Ascending aorta (tissue), 2 donors: ENCODE data around the gene STIMATE. TPM values are rescaled to one million over a fixed set of nuclear protein-coding genes. Genes with fewer than 3 reads are reported as not detected.

Experiments used
- DNase-seq, 2 donors: peaks; one replicate each; pipeline ENCODE4 v3.0.0-alpha.2; 2019; ENCODE audit warnings: low spot score in 2 of 2
- H3K27ac ChIP-seq, 2 donors: fragments of 200-600 bp; sonication (generic); one replicate each; pipeline ENCODE4 v1.5.1; 2016 to 2017; ENCODE audit warnings: mild to moderate bottlenecking in 1 of 2
- H3K27me3 ChIP-seq: fragments of 200-600 bp; sonication (generic); one replicate; pipeline ENCODE4 v1.5.1; 2017
- H3K36me3 ChIP-seq, 2 donors: fragments of 200-600 bp; sonication (generic); one replicate each; pipeline ENCODE4 v1.5.1; 2016
- H3K4me1 ChIP-seq, 2 donors: fragments of 200-600 bp; sonication (generic); one replicate each; pipeline ENCODE4 v1.5.1; 2016 to 2017; ENCODE audit warnings: mild to moderate bottlenecking in 1 of 2
- H3K4me3 ChIP-seq, 2 donors: fragments of 200-600 bp; sonication (generic); one replicate each; pipeline ENCODE4 v1.5.1; 2016 to 2017; ENCODE audit warnings: mild to moderate bottlenecking in 1 of 2
- H3K9me3 ChIP-seq, 2 donors: fragments of 200-600 bp; sonication (generic); one replicate each; pipeline ENCODE4 v1.5.1; 2016
- intact Hi-C: fragments of 100-400 bp; cut with DNase I; formaldehyde crosslinking; loops from one replicate; pipeline ENCODE4 v1.15.1; 2023
- total RNA-seq: library from RNA; depleted of rRNA; stranded (reverse); fragments of >200 nt; gene quantifications from one replicate; pipeline ENCODE4 v1.1.0, GENCODE V29; 2016
- TF ChIP-seq, protein P1 (sequence below), 3 experiments: fragments of 200-600 bp in 2 of 3; fragments of 450-650 bp in 1 of 3; sonication (generic) in 2 of 3; IDR thresholded peaks; one replicate each; pipeline ENCODE4 v1.5.1; 2016 to 2019; ENCODE audit warnings: antibody characterized with exemption in 3 of 3, mild to moderate bottlenecking in 1 of 3, moderate library complexity in 1 of 3

The STIMATE gene
- total RNA-seq, 1 donor from 2014 or later = 18.9 TPM

GRCh38 chr3:52857864-52858263 is 39.5 kb downstream of the STIMATE start:
- intact Hi-C loops = no loop called here
- Histone ChIP-seq H3K9me3 (no peaks in the 10 kb centered on the region), H3K4me1 (no peaks in the 10 kb centered on the region), H3K4me3 (no peak overlapping the region), H3K36me3 (peaks cover 6 to 12% of the 10 kb centered on the region in 2 donors), H3K27ac (no peak overlapping the region), H3K27me3 (no peaks in the 10 kb centered on the region)
- TF ChIP-seq, protein P1, sequence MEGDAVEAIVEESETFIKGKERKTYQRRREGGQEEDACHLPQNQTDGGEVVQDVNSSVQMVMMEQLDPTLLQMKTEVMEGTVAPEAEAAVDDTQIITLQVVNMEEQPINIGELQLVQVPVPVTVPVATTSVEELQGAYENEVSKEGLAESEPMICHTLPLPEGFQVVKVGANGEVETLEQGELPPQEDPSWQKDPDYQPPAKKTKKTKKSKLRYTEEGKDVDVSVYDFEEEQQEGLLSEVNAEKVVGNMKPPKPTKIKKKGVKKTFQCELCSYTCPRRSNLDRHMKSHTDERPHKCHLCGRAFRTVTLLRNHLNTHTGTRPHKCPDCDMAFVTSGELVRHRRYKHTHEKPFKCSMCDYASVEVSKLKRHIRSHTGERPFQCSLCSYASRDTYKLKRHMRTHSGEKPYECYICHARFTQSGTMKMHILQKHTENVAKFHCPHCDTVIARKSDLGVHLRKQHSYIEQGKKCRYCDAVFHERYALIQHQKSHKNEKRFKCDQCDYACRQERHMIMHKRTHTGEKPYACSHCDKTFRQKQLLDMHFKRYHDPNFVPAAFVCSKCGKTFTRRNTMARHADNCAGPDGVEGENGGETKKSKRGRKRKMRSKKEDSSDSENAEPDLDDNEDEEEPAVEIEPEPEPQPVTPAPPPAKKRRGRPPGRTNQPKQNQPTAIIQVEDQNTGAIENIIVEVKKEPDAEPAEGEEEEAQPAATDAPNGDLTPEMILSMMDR (IDR thresholded peaks at IDR 0.05) = no peak
- no peak for DNase-seq

DNA sequence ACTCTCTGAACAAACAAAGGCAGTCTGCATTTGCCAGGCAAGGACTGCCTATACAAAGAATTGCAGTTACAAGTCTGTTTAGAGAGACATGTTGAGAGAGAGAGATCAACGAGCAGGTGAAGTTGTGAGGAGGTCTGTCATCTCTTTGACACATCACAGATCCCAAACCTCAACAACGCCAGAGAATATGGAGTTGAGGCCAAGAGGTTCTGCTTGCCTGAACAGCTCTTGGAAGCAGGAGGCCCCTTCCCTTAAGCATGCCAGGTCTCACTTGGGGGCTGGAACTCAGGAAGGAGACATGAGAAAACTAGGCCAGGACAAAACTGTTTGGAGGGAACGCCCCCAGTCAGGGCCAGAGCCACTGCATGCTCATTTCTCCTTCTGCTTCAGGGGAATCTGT is 40.2 kb downstream of the STIMATE start:
- no peaks in the 10 kb centered on the region for H3K4me1 ChIP-seq
- H3K9me3 ChIP-seq = no peaks in the 10 kb centered on the region
- TF ChIP-seq, protein P1 (IDR thresholded peaks at IDR 0.05) = no peak
- no peaks in the 10 kb centered on the region for H3K27me3 ChIP-seq
- H3K27ac ChIP-seq = no peak overlapping the region
- intact Hi-C loops = no loop called here
- no peak for DNase-seq
- H3K4me3 ChIP-seq = no peak overlapping the region
- H3K36me3 ChIP-seq = peaks cover 8 to 19% of the 10 kb centered on the region in 2 donors

- Histone ChIP-seq H3K27ac (no peak overlapping the region), H3K9me3 (no peaks in the 10 kb centered on the region), H3K4me1 (no peaks in the 10 kb centered on the region), H3K36me3 (peaks cover 12 to 23% of the 10 kb centered on the region in 2 donors), H3K4me3 (no peak overlapping the region), H3K27me3 (no peaks in the 10 kb centered on the region)
- intact Hi-C loops = no loop called here
- TF ChIP-seq, protein P1 (IDR thresholded peaks at IDR 0.05) = no peak
- no peak for DNase-seq
Measured at GRCh38 chr3:52856666-52857065, 40.7 kb downstream of the STIMATE start.

GRCh38 chr3:52854013-52854412 is 43.3 kb downstream of the STIMATE start:
- TF ChIP-seq, protein P1 (IDR thresholded peaks at IDR 0.05) = no peak
- intact Hi-C loops = no loop called here
- no peaks in the 10 kb centered on the region for H3K27me3 ChIP-seq

DNA sequence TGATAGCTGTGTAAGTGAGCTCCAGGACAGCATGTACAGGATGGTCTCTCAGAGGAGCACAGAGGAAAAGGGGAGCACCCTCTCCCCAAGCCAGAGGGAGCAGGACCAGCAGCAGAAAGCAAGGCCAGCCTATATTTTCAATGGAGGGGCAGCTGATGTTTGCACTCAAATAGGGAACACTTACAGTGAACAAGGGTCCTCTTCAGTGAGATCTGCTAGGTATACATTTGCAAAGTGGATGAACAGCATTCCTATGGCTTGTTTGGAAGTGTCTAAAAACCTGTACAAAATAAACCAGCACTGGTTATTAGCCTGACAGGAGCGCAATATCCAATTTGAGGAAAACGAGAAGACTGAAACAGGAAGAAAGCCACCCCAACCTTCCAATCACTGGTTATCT is 44.9 kb downstream of the STIMATE start:
- Histone ChIP-seq H3K9me3 (no peaks in the 10 kb centered on the region), H3K4me1 (no peaks in the 10 kb centered on the region), H3K27ac (no peak overlapping the region), H3K36me3 (peaks cover 40 to 57% of the 10 kb centered on the region in 2 donors), H3K27me3 (no peaks in the 10 kb centered on the region), H3K4me3 (no peak overlapping the region)
- TF ChIP-seq, protein P1 (IDR thresholded peaks at IDR 0.05) = no peak
- no peak for DNase-seq
- intact Hi-C loops = no loop called here

More at GRCh38 chr3:52854013-52854412, 43.3 kb downstream of the STIMATE start:
- Histone ChIP-seq H3K9me3 (no peaks in the 10 kb centered on the region), H3K4me1 (no peaks in the 10 kb centered on the region), H3K4me3 (no peak overlapping the region), H3K27ac (no peak overlapping the region), H3K36me3 (peaks cover 32 to 42% of the 10 kb centered on the region in 2 donors)
- DNase-seq = no peak

DNA sequence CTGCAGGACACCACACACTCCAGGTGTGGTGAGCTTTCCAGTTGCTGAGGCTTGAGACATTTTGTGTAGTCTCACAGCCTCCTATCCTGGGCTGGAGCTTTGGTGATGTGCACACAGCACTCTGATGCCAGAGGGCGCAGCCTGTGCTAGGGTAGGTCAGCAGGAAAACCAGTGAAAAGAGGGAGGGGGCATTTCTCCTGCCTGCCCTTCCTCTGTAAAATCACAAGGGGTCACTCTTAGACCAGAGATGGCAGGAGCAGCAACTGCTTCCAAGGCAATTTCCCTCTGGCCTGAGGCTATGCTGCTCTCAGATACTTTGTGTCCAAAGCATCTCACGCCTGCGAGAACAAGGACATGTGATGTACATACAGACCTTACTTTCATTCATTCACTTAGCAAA is 46.0 kb downstream of the STIMATE start:
- TF ChIP-seq, protein P1 (IDR thresholded peaks at IDR 0.05) = peak; percentile 15 to 51 (median 44)
- H3K9me3 ChIP-seq = no peaks in the 10 kb centered on the region
- H3K36me3 ChIP-seq = peaks cover 40 to 61% of the 10 kb centered on the region in 2 donors
- DNase-seq = no peak
- no peak overlapping the region for H3K4me3 ChIP-seq
- no peak overlapping the region for H3K27ac ChIP-seq
- no peaks in the 10 kb centered on the region for H3K27me3 ChIP-seq
- H3K4me1 ChIP-seq = no peaks in the 10 kb centered on the region
- intact Hi-C loops = loop anchor here (2.0 kb wide), 1 partner anchor 83 kb away; no protein-coding TSS in a partner anchor
